ENCODE measurements around the gene PCBP4.

PCBP4 gene

GRCh38 chr3:51983578-51984268 lies 16.5 kb upstream of the PCBP4 start:
- peak overlapping the region; percentile 97 for H3K27ac ChIP-seq

GRCh38 chr3:51982838-51983577 lies 15.8 kb upstream of the PCBP4 start, which contains the start of gene ACY1:
TSS of gene ACY1 (plus strand) at chr3:51983535. CDS start at chr3:51984065, 530 bp downstream.
- peak within 1 kb of the TSS; percentile 97 for H3K27ac ChIP-seq
- no peak for TF ChIP-seq CTCF (conservative IDR thresholded peaks at IDR 0.05)

More at GRCh38 chr3:51983578-51984268, 16.5 kb upstream of the PCBP4 start:
- TF ChIP-seq CTCF (conservative IDR thresholded peaks at IDR 0.05), result no peak

GRCh38 chr3:51982352-51982837 lies 15.1 kb upstream of the PCBP4 start:
- TF ChIP-seq CTCF (conservative IDR thresholded peaks at IDR 0.05), result peak; percentile 80
- H3K27ac ChIP-seq, result peak overlapping the region; percentile 97

GRCh38 chr3:51980253-51980652 lies 13.0 kb upstream of the PCBP4 start:
- TF ChIP-seq CTCF (conservative IDR thresholded peaks at IDR 0.05), result no peak
- peak overlapping the region; percentile 97 for H3K27ac ChIP-seq

GRCh38 chr3:51978143-51978502 lies 10.9 kb upstream of the PCBP4 start:
- TF ChIP-seq CTCF (conservative IDR thresholded peaks at IDR 0.05), result no peak
- H3K27ac ChIP-seq, result no peak overlapping the region

- TF ChIP-seq CTCF (conservative IDR thresholded peaks at IDR 0.05), result no peak
- H3K27ac ChIP-seq, result peak overlapping the region; percentile 94
Measured at GRCh38 chr3:51977446-51978142, 10.3 kb upstream of the PCBP4 start.

All from VCaP (cell line).